GM12878 (cell line): ENCODE data around the gene TSPAN11. TPM values are rescaled to one million over a fixed set of nuclear protein-coding genes. Genes with fewer than 3 reads are reported as not detected.

Experiments used
- ATAC-seq: fragments of 200-7000 bp; cut with Tn5 transposase; 3 replicates; pipeline ENCODE4 v1.9.1; 2020; ENCODE audit warnings: mild to moderate bottlenecking, moderate library complexity
- BruUV-seq: library from RNA; stranded (reverse); fragments of 400-500 nt; replicated peaks from 2 replicates; lab custom pipeline; 2021; lab: Mats Ljungman, UMichigan
- CTCF ChIA-PET: fragments of 300-600 bp; sonication (Branson Sonifier 250); formaldehyde crosslinking; extraction: SDS; loops from one replicate; lab custom pipeline; 2021; ENCODE audit warnings: inconsistent platforms; lab: Yijun Ruan, JAX
- POLR2A ChIA-PET: fragments of 350-600 bp; formaldehyde crosslinking; extraction: SDS; loops from one replicate; lab custom pipeline; 2021; ENCODE audit warnings: inconsistent platforms; lab: Charles Lee
- RAD21 ChIA-PET: fragments of 300-600 bp; sonication (Branson Sonifier 250); formaldehyde crosslinking; loops from one replicate; lab custom pipeline; 2023; ENCODE audit warnings: antibody characterized with exemption; ENCODE audit not compliant: unreplicated experiment; lab: Charles Lee
- SMC1A ChIA-PET: fragments of 300-600 bp; sonication (Branson Sonifier 250); formaldehyde crosslinking; loops from one replicate; lab custom pipeline; 2023; ENCODE audit not compliant: unreplicated experiment, uncharacterized antibody; lab: Charles Lee
- DNase-seq: peaks from one replicate; pipeline ENCODE4 v3.0.0-alpha.2; 2011; ENCODE audit warnings: low read depth, low spot score
- FAIRE-seq: peaks from 3 replicates; lab custom pipeline; 2011; peaks lifted over from hg19 to GRCh38; lab: Jason Lieb, UNC
- H2AFZ ChIP-seq: 2 replicates; pipeline ENCODE4 v1.6.0; 2011; ENCODE audit warnings: low read depth, low read length, control low read depth; ENCODE audit not compliant: control insufficient read depth
- H3K27ac ChIP-seq: 2 replicates; pipeline ENCODE4 v1.5.1; 2011; ENCODE audit warnings: control low read depth; ENCODE audit not compliant: control insufficient read depth, insufficient read depth
- H3K27me3 ChIP-seq, 2 experiments: replicated peaks in 1 of 2; 2 replicates each; pipeline versions ENCODE4 v1.6.0 to v1.6.1; 2011; ENCODE audit warnings: low read length in 1 of 2; ENCODE audit not compliant: control insufficient read depth in 2 of 2, insufficient read depth in 2 of 2
- H3K36me3 ChIP-seq, 2 experiments: 2 replicates each; pipeline ENCODE4 v1.5.1; 2011; ENCODE audit warnings: low read length in 1 of 2; ENCODE audit not compliant: control insufficient read depth in 2 of 2, insufficient read depth in 2 of 2
- H3K4me1 ChIP-seq: 2 replicates; pipeline ENCODE4 v1.6.1; 2011; ENCODE audit warnings: mild to moderate bottlenecking, low read length, moderate library complexity, mixed read lengths; ENCODE audit not compliant: control insufficient read depth, insufficient read depth
- H3K4me2 ChIP-seq: 2 replicates; pipeline ENCODE4 v1.6.0; 2011; ENCODE audit warnings: control low read depth; ENCODE audit not compliant: control insufficient read depth, insufficient read depth
- H3K4me3 ChIP-seq: fragments of 200-600 bp; sonication (generic); 2 replicates; pipeline ENCODE4 v1.5.1; 2016
- H3K79me2 ChIP-seq: 2 replicates; pipeline ENCODE4 v1.6.0; 2011; ENCODE audit warnings: low read length; ENCODE audit not compliant: control insufficient read depth, insufficient read depth
- H3K9ac ChIP-seq: 2 replicates; pipeline ENCODE4 v1.8.0; 2011; ENCODE audit warnings: low read length, control low read depth, mixed read lengths; ENCODE audit not compliant: control insufficient read depth, insufficient read depth
- H3K9me3 ChIP-seq: replicated peaks from 3 replicates; pipeline ENCODE4 v1.5.1; 2011; ENCODE audit warnings: mild to moderate bottlenecking, low read length; ENCODE audit not compliant: control insufficient read depth, insufficient read depth
- H4K20me1 ChIP-seq: 2 replicates; pipeline ENCODE4 v1.6.0; 2011; ENCODE audit not compliant: control insufficient read depth, insufficient read depth
- BHLHE40 ChIP-seq, 2 experiments: fragments of 450-650 bp in 1 of 2; IDR thresholded peaks; 2 replicates each; pipeline ENCODE4 v1.6.1; 2011 to 2017; ENCODE audit warnings: low read depth in 2 of 2, borderline replicate concordance in 1 of 2, improper control_type of control experiment in 1 of 2, low read length in 1 of 2, mild to moderate bottlenecking in 1 of 2
- CEBPZ ChIP-seq: fragments of 150-350 bp; IDR thresholded peaks from 2 replicates; pipeline ENCODE4 v1.6.1; 2016; ENCODE audit warnings: low read depth, low read length
- E2F4 ChIP-seq: IDR thresholded peaks from 2 replicates; pipeline ENCODE4 v1.6.1; 2012; ENCODE audit warnings: low read depth, low read length, improper control_type of control experiment
- MEF2B ChIP-seq: fragments of 450-650 bp; IDR thresholded peaks from 2 replicates; pipeline ENCODE4 v1.6.1; 2018; ENCODE audit warnings: mild to moderate bottlenecking, moderate library complexity; ENCODE audit not compliant: partially characterized antibody, poor library complexity, severe bottlenecking
- MXI1 ChIP-seq: fragments of 150-350 bp; IDR thresholded peaks from 2 replicates; pipeline ENCODE4 v1.6.1; 2011; ENCODE audit warnings: low read depth, mild to moderate bottlenecking, inconsistent platforms, low read length, improper control_type of control experiment
- NFXL1 ChIP-seq: fragments of 450-650 bp; IDR thresholded peaks from 2 replicates; pipeline ENCODE4 v1.6.1; 2017; ENCODE audit warnings: antibody characterized with exemption, mild to moderate bottlenecking, borderline replicate concordance
- NFYB ChIP-seq: IDR thresholded peaks from 2 replicates; pipeline ENCODE4 v1.6.1; 2011; ENCODE audit warnings: low read depth, mild to moderate bottlenecking, low read length, improper control_type of control experiment, moderate library complexity; ENCODE audit not compliant: insufficient read depth
- PAX5 ChIP-seq: IDR thresholded peaks from 2 replicates; pipeline ENCODE4 v1.6.1; 2011; ENCODE audit warnings: low read depth, low read length, borderline replicate concordance
- RCOR1 ChIP-seq: conservative IDR thresholded peaks from 2 replicates; pipeline ENCODE4 v1.6.1; 2012; ENCODE audit warnings: low read depth, low read length, improper control_type of control experiment
- SMARCA5 ChIP-seq: fragments of 450-650 bp; IDR thresholded peaks from 2 replicates; pipeline ENCODE4 v1.6.1; 2017; ENCODE audit warnings: mild to moderate bottlenecking
- SP1 ChIP-seq: IDR thresholded peaks from one replicate; pipeline ENCODE4 v1.6.1; 2011; ENCODE audit warnings: low read depth, low read length
- SREBF2 ChIP-seq: IDR thresholded peaks from 2 replicates; pipeline ENCODE4 v1.6.1; 2012; ENCODE audit warnings: mild to moderate bottlenecking, low read length
- ZNF217 ChIP-seq: fragments of 450-650 bp; IDR thresholded peaks from 2 replicates; pipeline ENCODE4 v1.6.1; 2017; ENCODE audit warnings: antibody characterized with exemption, mild to moderate bottlenecking
- ZNF274 ChIP-seq: IDR thresholded peaks from one replicate; pipeline ENCODE4 v1.8.0; 2011; ENCODE audit not compliant: insufficient read length, insufficient read depth
- WGBS: methylation state at CpG from one replicate; pipeline ENCODE4 v1.1.6; 2016; ENCODE audit warnings: low lambda C conversion rate; ENCODE audit not compliant: insufficient replicate concordance, insufficient coverage; ENCODE audit errors: missing lambda C conversion rate; 5-methylcytosine and 5-hydroxymethylcytosine counted together
- in situ Hi-C: fragments of 300-500 bp; cut with MboI; formaldehyde crosslinking; loops from 9 replicates; pipeline ENCODE4 v1.14.3; 2018; ENCODE audit warnings: mixed read lengths
- intact Hi-C: fragments of 100-400 bp; cut with micrococcal nuclease; formaldehyde crosslinking; loops from one replicate; pipeline ENCODE4 v1.14.2; 2022; ENCODE audit not compliant: unreplicated experiment
- polyA plus RNA-seq, 11 experiments: library from polyadenylated mRNA; depleted of rRNA in 4 of 11; unstranded in 6 of 11; stranded (reverse) in 5 of 11; fragments of >200 nt; fragmentation: Nextera tagmentation in 4 of 11; fragmentation: Illumina TruSeq in 1 of 11; extraction: Ambion mirVana in 4 of 11; extraction: Trizol in 1 of 11; gene quantifications; 1 replicate in 1 of 11; 2 replicates in 10 of 11; pipeline versions ENCODE4 v1.2.1 to v1.2.3, GENCODE V29; 2011 to 2016; ENCODE audit warnings: inconsistent platforms in 2 of 11, missing spikeins in 2 of 11, low read depth in 1 of 11
- total RNA-seq, 4 experiments: library from RNA; depleted of rRNA in 3 of 4; stranded (reverse); fragments of >200 nt in 3 of 4; fragmentation: Illumina TruSeq in 1 of 4; extraction: Trizol in 1 of 4; gene quantifications; 2 replicates each; pipeline versions ENCODE4 v1.2.1 to v1.2.3, GENCODE V29; 2013 to 2021

Gene TSPAN11
- total and polyA plus RNA-seq, 10 of the 15 experiments (the other 5 are each of a cell fraction or from before 2014, with no cell fraction given): under 0.01 to 0.27 (median 0.04) TPM; not detected in 6

- no peaks in the 10 kb centered on the region for H3K36me3 ChIP-seq
- SMC1A ChIA-PET: interaction anchor here (0.8 kb wide), 1 partner anchor 128 kb away, joined by 3 read pairs; no protein-coding TSS in a partner anchor
- POLR2A ChIA-PET: no interaction called here
- intact Hi-C loops: no loop called here
- DNase-seq (no peak), FAIRE-seq (no peak), ATAC-seq (no peak)
- in situ Hi-C loops: no loop called here
- H3K9me3 ChIP-seq: no peaks in the 10 kb centered on the region
- no peaks in the 10 kb centered on the region for H3K79me2 ChIP-seq
- H3K27ac ChIP-seq: no peak overlapping the region
- H3K4me2 ChIP-seq: no peak overlapping the region
- H3K9ac ChIP-seq: no peak overlapping the region
- RAD21 ChIA-PET: no interaction called here
- H3K4me3 ChIP-seq: no peak overlapping the region
- CTCF ChIA-PET: no interaction called here
- no peaks in the 10 kb centered on the region for H3K4me1 ChIP-seq
- H3K27me3 ChIP-seq: no peaks in the 10 kb centered on the region; a peak in 2 of 4 replicates
- 15% methylated on average over 5 of the region's 5 CpGs for WGBS
- H2AFZ ChIP-seq: no peak overlapping the region
- TF ChIP-seq NFXL1 (no peak), ZNF274 (no peak), MXI1 (no peak)
- H4K20me1 ChIP-seq: no peaks in the 10 kb centered on the region
- BruUV-seq: no TSS peak
Observed at GRCh38 chr12:30973830-30974229, 47.3 kb downstream of the TSPAN11 start.

- Histone ChIP-seq H3K36me3 (no peaks in the 10 kb centered on the region), H3K27ac (no peak overlapping the region), H4K20me1 (no peaks in the 10 kb centered on the region), H3K4me1 (no peaks in the 10 kb centered on the region), H3K27me3 (no peaks in the 10 kb centered on the region; a peak in 2 of 4 replicates), H3K9ac (no peak overlapping the region), H2AFZ (no peak overlapping the region), H3K4me2 (no peak overlapping the region), H3K79me2 (no peaks in the 10 kb centered on the region), H3K9me3 (no peaks in the 10 kb centered on the region), H3K4me3 (no peak overlapping the region)
- RAD21 ChIA-PET: no interaction called here
- ATAC-seq (no peak), FAIRE-seq (no peak), DNase-seq (no peak)
- in situ Hi-C loops (no loop called here), intact Hi-C loops (no loop called here)
- no TSS peak for BruUV-seq
- SMC1A ChIA-PET: no interaction called here
- CTCF ChIA-PET: no interaction called here
- 52% methylated on average over 20 of the region's 20 CpGs for WGBS
- POLR2A ChIA-PET: no interaction called here
- TF ChIP-seq SP1 (no peak), RCOR1 (no peak), CEBPZ (no peak), MEF2B (no peak), SMARCA5 (no peak), SREBF2 (no peak), ZNF217 (no peak), NFYB (no peak), PAX5 (no peak), BHLHE40 (IDR thresholded peaks at IDR 0.05; ENCODE audit: borderline replicate concordance in 1 of 2, low read depth in 2 of 2, low read length in 1 of 2) (no peak), E2F4 (no peak)
Observed at GRCh38 chr12:30974746-30975500, 48.4 kb downstream of the TSPAN11 start.
